Liver (tissue), 9 donors: ENCODE measurements around the gene SPHKAP. TPM values are rescaled to one million over a fixed set of nuclear protein-coding genes. Genes with fewer than 3 reads are reported as not detected.

Source experiments
- DNase-seq: peaks from one replicate; pipeline ENCODE4 v3.0.0-alpha.2; 2017; ENCODE audit warnings: low spot score
- H3K27ac ChIP-seq, 2 donors: one replicate each; pipeline ENCODE4 v1.7.0; 2013; ENCODE audit warnings: inconsistent platforms in 2 of 2, low read length in 2 of 2, control low read depth in 1 of 2, low read depth in 1 of 2, mild to moderate bottlenecking in 1 of 2
- H3K27me3 ChIP-seq, 4 donors: one replicate each; pipeline versions ENCODE4 v1.6.1 to v1.7.0; 2013; ENCODE audit warnings: low read length in 3 of 4, inconsistent platforms in 1 of 4, mild to moderate bottlenecking in 1 of 4, moderate library complexity in 1 of 4; ENCODE audit not compliant: control insufficient read depth in 4 of 4, insufficient read depth in 4 of 4
- H3K36me3 ChIP-seq, 4 donors: one replicate each; pipeline versions ENCODE4 v1.6.1 to v1.7.0; 2013; ENCODE audit warnings: low read length in 3 of 4, mild to moderate bottlenecking in 3 of 4, low read depth in 1 of 4, moderate library complexity in 1 of 4; ENCODE audit not compliant: control insufficient read depth in 4 of 4, insufficient read depth in 3 of 4
- H3K4me1 ChIP-seq, 4 donors: one replicate each; pipeline versions ENCODE4 v1.6.1 to v1.7.0; 2013; ENCODE audit warnings: low read length in 3 of 4, mild to moderate bottlenecking in 3 of 4, moderate library complexity in 1 of 4; ENCODE audit not compliant: control insufficient read depth in 4 of 4, insufficient read depth in 4 of 4
- H3K4me3 ChIP-seq, 3 donors: one replicate each; pipeline versions ENCODE4 v1.6.1 to v1.7.0; 2013; ENCODE audit warnings: low read length in 3 of 3, control low read depth in 1 of 3, low read depth in 1 of 3, mild to moderate bottlenecking in 1 of 3
- H3K9ac ChIP-seq, 2 donors: one replicate each; pipeline ENCODE4 v1.7.0; 2013; ENCODE audit warnings: low read length in 2 of 2, mild to moderate bottlenecking in 2 of 2, moderate library complexity in 2 of 2, control low read depth in 1 of 2, low read depth in 1 of 2
- H3K9me3 ChIP-seq, 4 donors: one replicate each; pipeline versions ENCODE4 v1.6.1 to v1.7.0; 2013; ENCODE audit warnings: low read length in 3 of 4; ENCODE audit not compliant: control insufficient read depth in 4 of 4
- ATF3 ChIP-seq: IDR thresholded peaks from 2 replicates; pipeline ENCODE4 v1.6.1; 2016; ENCODE audit warnings: antibody characterized with exemption
- CTCF ChIP-seq: fragments of 150-350 bp; IDR thresholded peaks from 2 replicates; pipeline ENCODE4 v1.5.1; 2017; ENCODE audit warnings: improper control_type of control experiment, low read depth, low read length; ENCODE audit not compliant: missing input control
- FOXA2 ChIP-seq: IDR thresholded peaks from 2 replicates; pipeline ENCODE4 v1.6.1; 2016; ENCODE audit warnings: antibody characterized with exemption
- HNF4A ChIP-seq, 2 donors: conservative IDR thresholded peaks; 2 replicates each; pipeline ENCODE4 v1.6.1; 2016; ENCODE audit warnings: antibody characterized with exemption in 2 of 2, mild to moderate bottlenecking in 2 of 2
- HNF4G ChIP-seq: IDR thresholded peaks from 2 replicates; pipeline ENCODE4 v1.6.1; 2016; ENCODE audit warnings: antibody characterized with exemption
- JUND ChIP-seq, 2 donors: IDR thresholded peaks; 2 replicates each; pipeline ENCODE4 v1.6.1; 2016; ENCODE audit warnings: antibody characterized with exemption in 2 of 2
- MAX ChIP-seq: IDR thresholded peaks from 2 replicates; pipeline ENCODE4 v1.6.1; 2016; ENCODE audit warnings: antibody characterized with exemption
- NR2F2 ChIP-seq: IDR thresholded peaks from 2 replicates; pipeline ENCODE4 v1.6.1; 2016; ENCODE audit warnings: antibody characterized with exemption
- RAD21 ChIP-seq, 2 donors: IDR thresholded peaks; 2 replicates each; pipeline ENCODE4 v1.6.1; 2016; ENCODE audit warnings: antibody characterized with exemption in 2 of 2, mild to moderate bottlenecking in 2 of 2
- REST ChIP-seq: IDR thresholded peaks from 2 replicates; pipeline ENCODE4 v1.6.1; 2016; ENCODE audit warnings: antibody characterized with exemption, mild to moderate bottlenecking
- SP1 ChIP-seq: IDR thresholded peaks from 2 replicates; pipeline ENCODE4 v1.6.1; 2018; ENCODE audit warnings: antibody characterized with exemption, mild to moderate bottlenecking
- TAF1 ChIP-seq: conservative IDR thresholded peaks from 2 replicates; pipeline ENCODE4 v1.6.1; 2016; ENCODE audit warnings: antibody characterized with exemption, mild to moderate bottlenecking
- ZBTB33 ChIP-seq: IDR thresholded peaks from 2 replicates; pipeline ENCODE4 v1.6.1; 2016; ENCODE audit warnings: antibody characterized with exemption
- WGBS: extraction: QIAGEN DNeasy Blood & Tissue Kit; methylation state at CpG from one replicate; pipeline ENCODE4 v1.1.7; 2013; 5-methylcytosine and 5-hydroxymethylcytosine counted together
- polyA plus RNA-seq, 2 donors: library from polyadenylated mRNA; stranded (reverse) in 1 of 2; unstranded in 1 of 2; fragments of 200-250 nt in 1 of 2; fragments of >200 nt in 1 of 2; fragmentation: Nextera tagmentation in 1 of 2; extraction: Ambion mirVana in 1 of 2; gene quantifications; one replicate each; pipeline versions ENCODE4 v1.2.1 to v1.2.3, GENCODE V29; 2013 to 2015
- total RNA-seq, 2 donors: library from RNA; depleted of rRNA; stranded (reverse); fragments of >200 nt; gene quantifications; one replicate each; pipeline ENCODE4 v1.2.3, GENCODE V29; 2014
- donor health status: healthy.
- donor health status: healthy.
- donor health status: healthy.
- donor health status: healthy.
- donor health status: healthy.

SPHKAP gene
- total and polyA plus RNA-seq, 4 donors: not detected

- Histone ChIP-seq H3K27me3 (no peaks in the 10 kb centered on the region), H3K27ac (no peak overlapping the region), H3K4me3 (no peak overlapping the region), H3K9me3 (no peaks in the 10 kb centered on the region), H3K36me3 (no peaks in the 10 kb centered on the region), H3K9ac (no peak overlapping the region), H3K4me1 (no peaks in the 10 kb centered on the region)
- TF ChIP-seq ZBTB33: no peak
- no peak for TF ChIP-seq CTCF
- no peak for TF ChIP-seq FOXA2
- TF ChIP-seq RAD21 (IDR thresholded peaks at IDR 0.05): no peak
- no peak for TF ChIP-seq MAX
- no peak for TF ChIP-seq SP1
- TF ChIP-seq ATF3: no peak
- no peak for TF ChIP-seq TAF1
- WGBS: 82% methylated on average over 8 of the region's 8 CpGs
- no peak for DNase-seq
Observed at GRCh38 chr2:228105526-228106250, 75.8 kb downstream of the SPHKAP start.

GRCh38 chr2:228104215-228104614, 77.3 kb downstream of the SPHKAP start:
- H3K27me3 ChIP-seq: no peaks in the 10 kb centered on the region
- no peaks in the 10 kb centered on the region for H3K9me3 ChIP-seq
- no peak overlapping the region for H3K9ac ChIP-seq
- H3K4me3 ChIP-seq: no peak overlapping the region
- 87% methylated on average over 2 of the region's 2 CpGs for WGBS
- no peak overlapping the region for H3K27ac ChIP-seq
- no peaks in the 10 kb centered on the region for H3K4me1 ChIP-seq
- DNase-seq: no peak
- H3K36me3 ChIP-seq: no peaks in the 10 kb centered on the region
- TF ChIP-seq HNF4A (conservative IDR thresholded peaks at IDR 0.05) (no peak), JUND (IDR thresholded peaks at IDR 0.05) (no peak), NR2F2 (no peak), HNF4G (no peak), REST (no peak), CTCF (no peak), ATF3 (no peak), MAX (no peak)
